Upper lobe of left lung (tissue), 4 donors: Measurements from ENCODE around the gene ARHGEF2.

Source experiments
- EP300 ChIP-seq, 4 donors: sonication (generic); formaldehyde crosslinking; IDR thresholded peaks; one replicate each; pipeline ENCODE4 v1.5.1; 2017; ENCODE audit warnings: antibody characterized with exemption in 4 of 4, control low read depth in 2 of 4
- POLR2A ChIP-seq, 4 donors: fragments of 450-650 bp; IDR thresholded peaks; one replicate each; pipeline ENCODE4 v1.5.1; 2016 to 2017; ENCODE audit warnings: antibody characterized with exemption in 4 of 4, mild to moderate bottlenecking in 2 of 4
- POLR2AphosphoS5 ChIP-seq, 2 donors: sonication (generic); formaldehyde crosslinking; IDR thresholded peaks; one replicate each; pipeline ENCODE4 v1.5.1; 2017; ENCODE audit warnings: antibody characterized with exemption in 2 of 2
- TF ChIP-seq, protein P1 (sequence below), 6 experiments: fragments of 450-650 bp in 4 of 6; fragments of 200-600 bp in 2 of 6; sonication (generic) in 2 of 6; IDR thresholded peaks; one replicate each; pipeline ENCODE4 v1.5.1; 2016 to 2019; ENCODE audit warnings: antibody characterized with exemption in 6 of 6

DNA sequence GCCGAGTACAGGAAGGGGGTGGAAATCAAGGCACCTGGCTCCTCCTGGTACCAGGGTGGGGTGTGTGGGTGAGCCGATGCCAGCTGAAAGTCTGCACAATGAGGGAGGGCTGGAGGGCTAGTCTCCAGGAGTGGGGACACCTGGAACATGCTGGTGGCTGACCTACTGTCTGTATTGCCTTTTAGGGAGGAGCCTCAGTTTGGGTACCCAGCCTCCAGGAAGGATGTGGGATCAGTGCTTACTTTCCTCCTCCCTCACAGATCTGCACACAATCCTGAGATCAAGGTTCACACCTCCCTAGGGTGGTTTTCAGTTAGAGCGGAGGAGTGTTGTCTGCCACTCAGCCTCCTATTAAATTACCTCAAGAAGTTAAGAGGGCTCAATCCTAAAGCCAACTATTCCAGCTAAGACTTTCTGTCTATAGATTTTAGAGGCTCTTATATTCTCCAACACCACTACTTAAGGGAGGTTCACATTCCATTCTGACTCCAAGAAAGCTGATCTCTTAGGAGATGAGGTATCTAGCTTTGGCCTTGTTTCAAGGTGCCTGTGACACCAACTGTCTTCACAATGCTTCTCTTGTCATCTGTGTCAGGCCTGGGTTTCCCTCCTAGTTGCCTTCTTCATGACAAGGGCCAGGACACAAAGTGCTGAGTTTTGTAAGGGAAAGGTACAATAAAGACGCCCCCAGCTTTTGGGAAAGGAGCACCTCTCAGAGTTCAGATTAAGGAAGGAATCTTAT is 26.7 kb upstream of the ARHGEF2 start:
- no peak for TF ChIP-seq EP300 (IDR thresholded peaks at IDR 0.05)
- TF ChIP-seq, protein P1, sequence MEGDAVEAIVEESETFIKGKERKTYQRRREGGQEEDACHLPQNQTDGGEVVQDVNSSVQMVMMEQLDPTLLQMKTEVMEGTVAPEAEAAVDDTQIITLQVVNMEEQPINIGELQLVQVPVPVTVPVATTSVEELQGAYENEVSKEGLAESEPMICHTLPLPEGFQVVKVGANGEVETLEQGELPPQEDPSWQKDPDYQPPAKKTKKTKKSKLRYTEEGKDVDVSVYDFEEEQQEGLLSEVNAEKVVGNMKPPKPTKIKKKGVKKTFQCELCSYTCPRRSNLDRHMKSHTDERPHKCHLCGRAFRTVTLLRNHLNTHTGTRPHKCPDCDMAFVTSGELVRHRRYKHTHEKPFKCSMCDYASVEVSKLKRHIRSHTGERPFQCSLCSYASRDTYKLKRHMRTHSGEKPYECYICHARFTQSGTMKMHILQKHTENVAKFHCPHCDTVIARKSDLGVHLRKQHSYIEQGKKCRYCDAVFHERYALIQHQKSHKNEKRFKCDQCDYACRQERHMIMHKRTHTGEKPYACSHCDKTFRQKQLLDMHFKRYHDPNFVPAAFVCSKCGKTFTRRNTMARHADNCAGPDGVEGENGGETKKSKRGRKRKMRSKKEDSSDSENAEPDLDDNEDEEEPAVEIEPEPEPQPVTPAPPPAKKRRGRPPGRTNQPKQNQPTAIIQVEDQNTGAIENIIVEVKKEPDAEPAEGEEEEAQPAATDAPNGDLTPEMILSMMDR (IDR thresholded peaks at IDR 0.05): no peak
- no peak for TF ChIP-seq POLR2A (IDR thresholded peaks at IDR 0.05)
- no peak for TF ChIP-seq POLR2AphosphoS5 (IDR thresholded peaks at IDR 0.05)
